B cell (primary cell): ENCODE results near the gene ESRRA.

Source experiments
- CTCF ChIP-seq: fragments of 200-600 bp; IDR thresholded peaks from one replicate; pipeline ENCODE4 v1.8.0; 2022; ENCODE audit warnings: antibody characterized with exemption, mild to moderate bottlenecking
- EZH2 ChIP-seq: IDR thresholded peaks from 2 replicates; pipeline ENCODE4 v1.6.1; 2012; ENCODE audit warnings: borderline replicate concordance, low read depth, mild to moderate bottlenecking, moderate library complexity, low read length; ENCODE audit not compliant: insufficient read depth, poor library complexity, severe bottlenecking

- no peak for TF ChIP-seq EZH2
- TF ChIP-seq CTCF = no peak
These were observed 41.4 kb upstream of the ESRRA start for GRCh38 chr11:64263947-64264317.
